Activated CD4-positive, alpha-beta T cell treated with anti-CD3 and anti-CD28 coated beads, Interleukin-2, amount 10 ng/mL, durations not matched to agents 24 days and 14 days (primary cell): ENCODE measurements around the gene RCOR1. TPM values are rescaled to one million over a fixed set of nuclear protein-coding genes. Genes with fewer than 3 reads are reported as not detected.
"Not testable (repeated sequence)": the region's sequence is repeated elsewhere in the genome, so short reads cannot be mapped to it uniquely, and the experiment has no call there.

Experiments used
- DNase-seq: peaks from one replicate; pipeline ENCODE4 v3.0.0; 2022
- H3K27ac Mint-ChIP-seq: one replicate; pipeline ENCODE4 v1.8.0; 2022; ENCODE audit warnings: mild to moderate bottlenecking, mixed read lengths
- H3K27me3 Mint-ChIP-seq: one replicate; pipeline ENCODE4 v1.8.0; 2022; ENCODE audit warnings: mixed read lengths
- H3K36me3 Mint-ChIP-seq: one replicate; pipeline ENCODE4 v1.8.0; 2022; ENCODE audit warnings: low read depth, mild to moderate bottlenecking, mixed read lengths
- H3K4me1 Mint-ChIP-seq: one replicate; pipeline ENCODE4 v1.8.0; 2021; ENCODE audit warnings: mixed read lengths
- H3K4me3 Mint-ChIP-seq: one replicate; pipeline ENCODE4 v1.8.0; 2022; ENCODE audit warnings: mild to moderate bottlenecking, moderate library complexity, mixed read lengths
- H3K9me3 Mint-ChIP-seq: one replicate; pipeline ENCODE4 v1.8.0; 2021; ENCODE audit warnings: mixed read lengths
- intact Hi-C: fragments of 100-400 bp; cut with micrococcal nuclease; formaldehyde crosslinking; loops from one replicate; pipeline ENCODE4 v1.15.1; 2023
- total RNA-seq: library from RNA; stranded (reverse); gene quantifications from 2 replicates; pipeline ENCODE4 v1.2.3, GENCODE V29; 2022

RCOR1 gene
- total RNA-seq, 1 donor from 2014 or later = 24.0 TPM

GRCh38 chr14:102560458-102561261, 31.8 kb upstream of the RCOR1 start:
- Mint-ChIP-seq H3K4me3 (no peak overlapping the region), H3K4me1 (peaks cover 3% of the 10 kb centered on the region), H3K36me3 (no peaks in the 10 kb centered on the region), H3K27me3 (no peaks in the 10 kb centered on the region), H3K9me3 (no peaks in the 10 kb centered on the region), H3K27ac (no peak overlapping the region)
- intact Hi-C loops = no loop called here
- DNase-seq = no peak

- intact Hi-C loops = no loop called here
- H3K9me3 Mint-ChIP-seq = no peaks in the 10 kb centered on the region
- H3K4me3 Mint-ChIP-seq = no peak overlapping the region
- no peaks in the 10 kb centered on the region for H3K27me3 Mint-ChIP-seq
- DNase-seq = no peak
- H3K27ac Mint-ChIP-seq = no peak overlapping the region
- H3K36me3 Mint-ChIP-seq = no peaks in the 10 kb centered on the region
- peaks cover 16% of the 10 kb centered on the region for H3K4me1 Mint-ChIP-seq
Observed at GRCh38 chr14:102565331-102565887, 27.0 kb upstream of the RCOR1 start.

- intact Hi-C loops = no loop called here
- no peak overlapping the region for H3K4me3 Mint-ChIP-seq
- H3K27ac Mint-ChIP-seq = no peak overlapping the region
- H3K9me3 Mint-ChIP-seq = no peaks in the 10 kb centered on the region
- no peaks in the 10 kb centered on the region for H3K27me3 Mint-ChIP-seq
- DNase-seq = no peak
- no peaks in the 10 kb centered on the region for H3K36me3 Mint-ChIP-seq
- peaks cover 17% of the 10 kb centered on the region for H3K4me1 Mint-ChIP-seq
Observed at GRCh38 chr14:102565959-102566358, 26.5 kb upstream of the RCOR1 start.

- DNase-seq = peak; percentile 90
- Mint-ChIP-seq H3K4me3 (peak overlapping the region; percentile 64), H3K27ac (peak overlapping the region; percentile 95), H3K4me1 (peaks cover 17% of the 10 kb centered on the region), H3K27me3 (no peaks in the 10 kb centered on the region), H3K9me3 (no peaks in the 10 kb centered on the region), H3K36me3 (no peaks in the 10 kb centered on the region)
- intact Hi-C loops = no loop called here
Observed at GRCh38 chr14:102568115-102568614, 24.3 kb upstream of the RCOR1 start.

GRCh38 chr14:102570334-102570995, 22.0 kb upstream of the RCOR1 start:
- intact Hi-C loops = no loop called here
- Mint-ChIP-seq H3K9me3 (no peaks in the 10 kb centered on the region), H3K27ac (no peak overlapping the region), H3K36me3 (no peaks in the 10 kb centered on the region), H3K4me1 (peaks cover 19% of the 10 kb centered on the region), H3K4me3 (no peak overlapping the region), H3K27me3 (peaks cover under 1% of the 10 kb centered on the region)
- DNase-seq = no peak

GRCh38 chr14:102571043-102571442, 21.4 kb upstream of the RCOR1 start:
- Mint-ChIP-seq H3K36me3 (no peaks in the 10 kb centered on the region), H3K27ac (no peak overlapping the region), H3K4me1 (peaks cover 16% of the 10 kb centered on the region), H3K4me3 (no peak overlapping the region), H3K9me3 (no peaks in the 10 kb centered on the region), H3K27me3 (peaks cover 3% of the 10 kb centered on the region)
- no peak for DNase-seq
- intact Hi-C loops = no loop called here

GRCh38 chr14:102571478-102572042, 20.9 kb upstream of the RCOR1 start:
- H3K27ac Mint-ChIP-seq = no peak overlapping the region
- H3K36me3 Mint-ChIP-seq = no peaks in the 10 kb centered on the region
- peaks cover 16% of the 10 kb centered on the region for H3K4me1 Mint-ChIP-seq
- intact Hi-C loops = no loop called here
- DNase-seq = no peak
- no peaks in the 10 kb centered on the region for H3K9me3 Mint-ChIP-seq
- H3K4me3 Mint-ChIP-seq = no peak overlapping the region
- H3K27me3 Mint-ChIP-seq = peaks cover 3% of the 10 kb centered on the region

- H3K27me3 Mint-ChIP-seq = not testable (repeated sequence)
Observed at GRCh38 chr14:102573161-102573560, 19.3 kb upstream of the RCOR1 start.

GRCh38 chr14:102573591-102574046, 18.8 kb upstream of the RCOR1 start:
- no peak for DNase-seq
- Mint-ChIP-seq H3K9me3 (no peaks in the 10 kb centered on the region), H3K4me3 (no peak overlapping the region), H3K27me3 (peaks cover 4% of the 10 kb centered on the region), H3K4me1 (peaks cover 7% of the 10 kb centered on the region), H3K27ac (no peak overlapping the region), H3K36me3 (no peaks in the 10 kb centered on the region)
- intact Hi-C loops = no loop called here

More at GRCh38 chr14:102573161-102573560, 19.3 kb upstream of the RCOR1 start:
- H3K4me1 Mint-ChIP-seq = peaks cover 11% of the 10 kb centered on the region
- H3K9me3 Mint-ChIP-seq, H3K36me3 Mint-ChIP-seq, H3K4me3 Mint-ChIP-seq, DNase-seq, H3K27ac Mint-ChIP-seq, intact Hi-C loops: not testable (repeated sequence)

GRCh38 chr14:102574281-102575159, 17.9 kb upstream of the RCOR1 start:
- H3K27ac Mint-ChIP-seq = no peak overlapping the region
- peaks cover 4% of the 10 kb centered on the region for H3K27me3 Mint-ChIP-seq
- no peak overlapping the region for H3K4me3 Mint-ChIP-seq
- peaks cover 5% of the 10 kb centered on the region for H3K4me1 Mint-ChIP-seq
- intact Hi-C loops = no loop called here
- no peaks in the 10 kb centered on the region for H3K36me3 Mint-ChIP-seq
- no peaks in the 10 kb centered on the region for H3K9me3 Mint-ChIP-seq
- DNase-seq = no peak

GRCh38 chr14:102575160-102575845, 17.1 kb upstream of the RCOR1 start:
- Mint-ChIP-seq H3K27me3 (peaks cover 4% of the 10 kb centered on the region), H3K9me3 (no peaks in the 10 kb centered on the region), H3K4me1 (peaks cover 5% of the 10 kb centered on the region), H3K27ac (no peak overlapping the region), H3K36me3 (no peaks in the 10 kb centered on the region), H3K4me3 (no peak overlapping the region)
- intact Hi-C loops = no loop called here
- no peak for DNase-seq

GRCh38 chr14:102575846-102576428, 16.5 kb upstream of the RCOR1 start:
- H3K27ac Mint-ChIP-seq, intact Hi-C loops, H3K27me3 Mint-ChIP-seq, H3K4me3 Mint-ChIP-seq, H3K36me3 Mint-ChIP-seq, DNase-seq, H3K9me3 Mint-ChIP-seq, H3K4me1 Mint-ChIP-seq: not testable (repeated sequence)
